Rectal smooth muscle tissue (tissue), 1 donor: ENCODE results near the gene RELL2.
A peak's percentile ranks its signal among the peaks of the same experiment; 100 is the strongest.
"Not testable (repeated sequence)": the region's sequence is repeated elsewhere in the genome, so short reads cannot be mapped to it uniquely, and the experiment has no call there.

ENCODE experiments used
- H3K27ac ChIP-seq: one replicate; pipeline ENCODE4 v1.7.0; 2013; ENCODE audit warnings: low read depth, low read length, inconsistent platforms
- H3K27me3 ChIP-seq: one replicate; pipeline ENCODE4 v1.7.0; 2013; ENCODE audit warnings: low read length; ENCODE audit not compliant: control insufficient read depth, insufficient read depth
- H3K36me3 ChIP-seq: one replicate; pipeline ENCODE4 v1.7.0; 2013; ENCODE audit warnings: low read length; ENCODE audit not compliant: control insufficient read depth, insufficient read depth
- H3K4me1 ChIP-seq: one replicate; pipeline ENCODE4 v1.7.0; 2013; ENCODE audit warnings: low read length; ENCODE audit not compliant: control insufficient read depth, insufficient read depth
- H3K4me3 ChIP-seq: one replicate; pipeline ENCODE4 v1.7.0; 2013; ENCODE audit warnings: low read length
- H3K9ac ChIP-seq: one replicate; pipeline ENCODE4 v1.7.0; 2013; ENCODE audit warnings: low read length

Gene RELL2

GRCh38 chr5:141609044-141609443 is 27.8 kb upstream of the RELL2 start:
- Histone ChIP-seq H3K9ac (no peak overlapping the region), H3K27ac (no peak overlapping the region), H3K36me3 (no peaks in the 10 kb centered on the region), H3K4me3 (no peak overlapping the region), H3K27me3 (no peaks in the 10 kb centered on the region), H3K4me1 (peaks cover 4% of the 10 kb centered on the region)

- H3K27me3 ChIP-seq, H3K9ac ChIP-seq, H3K36me3 ChIP-seq, H3K27ac ChIP-seq, H3K4me1 ChIP-seq, H3K4me3 ChIP-seq: not testable (repeated sequence)
Measured at GRCh38 chr5:141609921-141610320, 26.9 kb upstream of the RELL2 start.

- Histone ChIP-seq H3K4me3 (no peak overlapping the region), H3K36me3 (no peaks in the 10 kb centered on the region), H3K9ac (no peak overlapping the region), H3K27ac (no peak overlapping the region), H3K4me1 (no peaks in the 10 kb centered on the region), H3K27me3 (no peaks in the 10 kb centered on the region)
Measured at GRCh38 chr5:141611289-141611688, 25.5 kb upstream of the RELL2 start.

- Histone ChIP-seq H3K9ac (no peak overlapping the region), H3K36me3 (no peaks in the 10 kb centered on the region), H3K4me3 (no peak overlapping the region), H3K27ac (no peak overlapping the region), H3K27me3 (no peaks in the 10 kb centered on the region), H3K4me1 (no peaks in the 10 kb centered on the region)
Measured at GRCh38 chr5:141613344-141613743, 23.5 kb upstream of the RELL2 start.

GRCh38 chr5:141615991-141616720 is 20.6 kb upstream of the RELL2 start:
- Histone ChIP-seq H3K27me3 (no peaks in the 10 kb centered on the region), H3K4me3 (no peak overlapping the region), H3K4me1 (no peaks in the 10 kb centered on the region), H3K36me3 (peaks cover 3% of the 10 kb centered on the region), H3K27ac (no peak overlapping the region), H3K9ac (no peak overlapping the region)

- Histone ChIP-seq H3K4me3 (peak overlapping the region; percentile 76), H3K9ac (no peak overlapping the region)
Measured at GRCh38 chr5:141617128-141617527, 19.7 kb upstream of the RELL2 start.

GRCh38 chr5:141617682-141618029 is 19.1 kb upstream of the RELL2 start:
- peak overlapping the region; percentile 76 for H3K4me3 ChIP-seq
- no peaks in the 10 kb centered on the region for H3K4me1 ChIP-seq
- H3K27me3 ChIP-seq: no peaks in the 10 kb centered on the region
- peaks cover 4% of the 10 kb centered on the region for H3K36me3 ChIP-seq
- no peak overlapping the region for H3K9ac ChIP-seq
- no peak overlapping the region for H3K27ac ChIP-seq

More at GRCh38 chr5:141617128-141617527, 19.7 kb upstream of the RELL2 start:
- Histone ChIP-seq H3K36me3 (peaks cover 4% of the 10 kb centered on the region), H3K4me1 (no peaks in the 10 kb centered on the region), H3K27ac (no peak overlapping the region), H3K27me3 (no peaks in the 10 kb centered on the region)

GRCh38 chr5:141618030-141618803 is 18.6 kb upstream of the RELL2 start:
- Histone ChIP-seq H3K27me3 (no peaks in the 10 kb centered on the region), H3K4me1 (no peaks in the 10 kb centered on the region), H3K4me3 (peak overlapping the region; percentile 76), H3K9ac (peak overlapping the region; percentile 70), H3K36me3 (peaks cover 5% of the 10 kb centered on the region), H3K27ac (peak overlapping the region; percentile 38)

- peaks cover 8% of the 10 kb centered on the region for H3K36me3 ChIP-seq
- H3K9ac ChIP-seq: peak within 1 kb of the TSS; percentile 70
- peak within 1 kb of the TSS; percentile 76 for H3K4me3 ChIP-seq
- H3K27ac ChIP-seq: peak within 1 kb of the TSS; percentile 38
- H3K27me3 ChIP-seq: no peaks in the 10 kb centered on the region
- no peaks in the 10 kb centered on the region for H3K4me1 ChIP-seq
Measured at GRCh38 chr5:141618804-141619554, 17.8 kb upstream of the RELL2 start, which contains the start of gene DIAPH1. DIAPH1 (minus strand) TSS chr5:141619000; CDS start chr5:141618914, 86 bp downstream.

GRCh38 chr5:141623186-141623585 is 13.6 kb upstream of the RELL2 start:
- no peak overlapping the region for H3K9ac ChIP-seq
- peaks cover 24% of the 10 kb centered on the region for H3K36me3 ChIP-seq
- H3K4me3 ChIP-seq: no peak overlapping the region
- no peak overlapping the region for H3K27ac ChIP-seq
- no peaks in the 10 kb centered on the region for H3K4me1 ChIP-seq
- no peaks in the 10 kb centered on the region for H3K27me3 ChIP-seq

GRCh38 chr5:141623611-141624010 is 13.2 kb upstream of the RELL2 start:
- no peaks in the 10 kb centered on the region for H3K4me1 ChIP-seq
- no peaks in the 10 kb centered on the region for H3K27me3 ChIP-seq
- no peak overlapping the region for H3K4me3 ChIP-seq
- H3K9ac ChIP-seq: no peak overlapping the region
- no peak overlapping the region for H3K27ac ChIP-seq
- peaks cover 28% of the 10 kb centered on the region for H3K36me3 ChIP-seq

GRCh38 chr5:141628175-141628788 is 8.5 kb upstream of the RELL2 start:
- no peak overlapping the region for H3K4me3 ChIP-seq

More at GRCh38 chr5:141628175-141628788, 8.5 kb upstream of the RELL2 start:
- Histone ChIP-seq H3K27me3 (no peaks in the 10 kb centered on the region), H3K9ac (no peak overlapping the region), H3K36me3 (peaks cover 35% of the 10 kb centered on the region), H3K4me1 (no peaks in the 10 kb centered on the region), H3K27ac (no peak overlapping the region)
